Measurements from ENCODE around the gene RGS13. TPM values are rescaled to one million over a fixed set of nuclear protein-coding genes. Genes with fewer than 3 reads are reported as not detected.

Gene RGS13
- total RNA-seq, 1 donor from 2014 or later, result not detected

GRCh38 chr1:192626366-192627179 is 9.4 kb upstream of the RGS13 start:
- ATAC-seq, result no peak

GRCh38 chr1:192627901-192628300 is 8.0 kb upstream of the RGS13 start:
- ATAC-seq, result no peak

- ATAC-seq, result no peak
Measured at GRCh38 chr1:192628396-192629057, 7.4 kb upstream of the RGS13 start.

GRCh38 chr1:192629612-192630011 is 6.3 kb upstream of the RGS13 start:
- no peak for ATAC-seq

- no peak for ATAC-seq
Measured at GRCh38 chr1:192630521-192631287, 5.2 kb upstream of the RGS13 start.

- ATAC-seq, result no peak
Measured at GRCh38 chr1:192631749-192632148, 4.2 kb upstream of the RGS13 start.

GRCh38 chr1:192632188-192632587 is 3.8 kb upstream of the RGS13 start:
- no peak for ATAC-seq

GRCh38 chr1:192632641-192633532 is 3.1 kb upstream of the RGS13 start:
- no peak for ATAC-seq

GRCh38 chr1:192633533-192634253 is 2.3 kb upstream of the RGS13 start:
- no peak for ATAC-seq

- ATAC-seq, result no peak
Measured at GRCh38 chr1:192635041-192635440, 906 bp upstream of the RGS13 start.

- ATAC-seq, result no peak
Measured at GRCh38 chr1:192639607-192640368, 3.8 kb downstream of the RGS13 start.

- no peak for ATAC-seq
Measured at GRCh38 chr1:192652159-192652558, 16.2 kb downstream of the RGS13 start.

GRCh38 chr1:192654120-192654519 is 18.2 kb downstream of the RGS13 start:
- no peak for ATAC-seq

- ATAC-seq, result no peak
Measured at GRCh38 chr1:192654591-192655251, 18.8 kb downstream of the RGS13 start.

GRCh38 chr1:192657760-192658159 is 21.8 kb downstream of the RGS13 start:
- ATAC-seq, result no peak

GRCh38 chr1:192658255-192658654 is 22.3 kb downstream of the RGS13 start:
- no peak for ATAC-seq

GRCh38 chr1:192660613-192661012 is 24.7 kb downstream of the RGS13 start:
- no peak for ATAC-seq

- ATAC-seq, result no peak
Measured at GRCh38 chr1:192668409-192668983, 32.5 kb downstream of the RGS13 start.

GRCh38 chr1:192669174-192669573 is 33.2 kb downstream of the RGS13 start:
- no peak for ATAC-seq

GRCh38 chr1:192675716-192676115 is 39.8 kb downstream of the RGS13 start:
- ATAC-seq, result no peak
